ENCODE results near the gene COQ10A.
"Not testable (repeated sequence)": the region's sequence is repeated elsewhere in the genome, so short reads cannot be mapped to it uniquely, and the experiment has no call there.

COQ10A gene

DNA sequence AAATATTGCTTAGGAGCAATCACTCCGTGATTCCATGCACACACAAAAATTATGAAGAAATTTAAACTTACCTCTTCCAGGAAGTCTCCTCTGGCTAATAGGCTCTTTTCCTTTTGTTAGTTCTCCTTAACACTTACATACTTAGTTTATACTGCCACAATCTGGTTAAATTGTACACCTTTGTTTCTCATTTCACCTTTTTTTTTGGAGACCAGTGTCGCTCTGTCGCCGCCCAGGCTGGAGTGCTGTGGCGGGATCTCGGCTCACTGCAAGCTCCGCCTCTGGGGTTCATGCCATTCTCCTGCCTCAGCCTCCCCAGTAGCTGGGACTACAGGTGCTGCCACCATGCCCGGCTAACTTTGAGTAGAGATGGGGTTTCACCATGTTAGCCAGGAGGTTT is 6.4 kb upstream of the COQ10A start:
- H3K9ac ChIP-seq (ENCODE audit: low read depth, low read length): no peak overlapping the region
- H3K4me3 ChIP-seq (ENCODE audit: low read depth, low read length): no peak overlapping the region
- no peaks in the 10 kb centered on the region for H3K9me3 ChIP-seq (ENCODE audit: control insufficient read depth, insufficient read depth, low read length)
- H3K27me3 ChIP-seq (ENCODE audit: control insufficient read depth, insufficient read depth, low read length): no peaks in the 10 kb centered on the region
- H3K36me3 ChIP-seq (ENCODE audit: control insufficient read depth, insufficient read depth, low read length): peaks cover 14% of the 10 kb centered on the region
- H3K4me1 ChIP-seq (ENCODE audit: control insufficient read depth, insufficient read depth, low read length): peaks cover 17% of the 10 kb centered on the region
- H3K27ac ChIP-seq (ENCODE audit: low read depth, low read length): no peak overlapping the region

DNA sequence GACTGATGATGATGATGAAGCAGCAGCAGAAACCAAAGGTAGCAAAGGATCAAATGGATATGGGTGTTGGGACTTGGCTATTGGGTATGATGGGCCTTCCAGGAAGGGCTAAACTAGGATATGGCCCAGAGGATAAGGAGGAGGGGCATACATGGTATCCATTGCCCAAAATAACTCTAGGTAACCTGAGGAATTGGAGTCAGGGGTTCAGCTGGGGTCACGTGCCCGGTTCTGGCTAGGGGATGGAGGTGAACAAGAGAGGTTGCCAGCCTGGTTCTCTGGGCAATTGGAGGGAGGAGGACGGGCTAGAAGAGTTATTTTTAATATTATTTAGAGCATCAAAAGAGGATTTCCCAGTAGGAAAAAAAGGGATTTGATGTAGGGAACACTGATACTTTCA is 5.8 kb upstream of the COQ10A start:
- Histone ChIP-seq H3K36me3 (ENCODE audit: control insufficient read depth, insufficient read depth, low read length) (peaks cover 9% of the 10 kb centered on the region), H3K27ac (ENCODE audit: low read depth, low read length) (no peak overlapping the region), H3K27me3 (ENCODE audit: control insufficient read depth, insufficient read depth, low read length) (no peaks in the 10 kb centered on the region), H3K9me3 (ENCODE audit: control insufficient read depth, insufficient read depth, low read length) (no peaks in the 10 kb centered on the region), H3K9ac (ENCODE audit: low read depth, low read length) (no peak overlapping the region), H3K4me3 (ENCODE audit: low read depth, low read length) (no peak overlapping the region), H3K4me1 (ENCODE audit: control insufficient read depth, insufficient read depth, low read length) (peaks cover 17% of the 10 kb centered on the region)

DNA sequence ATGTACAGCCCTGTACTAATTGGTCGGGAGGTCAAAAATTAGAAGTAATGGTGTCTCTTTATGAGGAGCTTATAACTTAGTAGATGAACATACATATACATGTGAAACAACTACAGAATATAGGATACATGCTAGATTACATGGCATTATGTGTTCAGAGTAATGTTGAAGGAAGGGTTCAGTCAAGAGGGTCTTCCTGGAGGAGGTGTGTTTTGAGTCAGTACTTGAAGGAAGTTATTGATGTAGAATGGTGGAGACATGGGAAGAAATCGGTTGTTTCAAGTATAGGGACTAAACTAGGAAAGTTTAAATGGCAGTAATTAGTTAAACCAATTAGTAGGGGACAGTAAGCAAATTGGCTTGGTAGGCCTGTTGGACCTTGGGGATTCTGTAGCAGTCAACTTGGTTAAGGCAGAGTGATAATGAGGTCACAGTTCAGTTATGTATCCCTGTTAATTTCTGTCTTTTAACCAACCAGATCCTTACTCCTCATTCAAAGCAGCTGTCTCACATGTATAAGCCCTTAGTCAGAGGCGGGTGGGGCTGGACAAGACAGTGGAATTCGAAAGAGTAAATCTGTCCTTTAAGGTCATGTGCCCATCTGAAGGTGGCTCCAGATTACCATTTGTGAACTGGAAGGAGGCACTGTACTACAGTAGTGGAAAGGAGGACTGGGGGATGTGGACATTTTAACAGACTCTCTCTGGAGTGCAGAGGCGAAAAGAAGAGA is 5.1 kb upstream of the COQ10A start:
- Histone ChIP-seq H3K4me3 (ENCODE audit: low read depth, low read length) (no peak overlapping the region), H3K9me3 (ENCODE audit: control insufficient read depth, insufficient read depth, low read length) (no peaks in the 10 kb centered on the region), H3K9ac (ENCODE audit: low read depth, low read length) (no peak overlapping the region), H3K27ac (ENCODE audit: low read depth, low read length) (no peak overlapping the region), H3K27me3 (ENCODE audit: control insufficient read depth, insufficient read depth, low read length) (no peaks in the 10 kb centered on the region), H3K36me3 (ENCODE audit: control insufficient read depth, insufficient read depth, low read length) (0 out of 2 replicates have a peak, but pooled peaks cover 3% of the 10 kb centered on the region), H3K4me1 (ENCODE audit: control insufficient read depth, insufficient read depth, low read length) (peaks cover 10% of the 10 kb centered on the region)

DNA sequence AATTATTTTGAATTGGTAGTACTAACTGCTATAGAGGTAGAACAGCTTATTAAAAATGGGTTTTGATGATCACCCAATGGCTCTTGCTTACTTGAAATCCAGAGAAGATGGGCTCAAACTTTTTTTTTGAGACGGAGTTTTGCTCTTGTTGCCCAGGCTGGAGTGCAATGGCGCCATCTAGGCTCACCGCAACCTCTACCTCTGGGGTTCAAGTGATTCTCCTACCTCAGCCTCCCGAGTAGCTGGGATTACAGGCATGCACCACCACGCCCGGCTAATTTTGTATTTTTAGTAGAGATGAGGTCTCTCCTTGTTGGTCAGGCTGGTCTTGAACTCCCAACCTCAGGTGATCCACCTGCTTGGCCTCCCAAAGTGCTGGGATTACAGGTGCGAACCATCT is 3.8 kb upstream of the COQ10A start:
- H3K27ac ChIP-seq (ENCODE audit: low read depth, low read length); H3K9me3 ChIP-seq (ENCODE audit: control insufficient read depth, insufficient read depth, low read length); H3K36me3 ChIP-seq (ENCODE audit: control insufficient read depth, insufficient read depth, low read length); H3K9ac ChIP-seq (ENCODE audit: low read depth, low read length); H3K4me1 ChIP-seq (ENCODE audit: control insufficient read depth, insufficient read depth, low read length); H3K27me3 ChIP-seq (ENCODE audit: control insufficient read depth, insufficient read depth, low read length); H3K4me3 ChIP-seq (ENCODE audit: low read depth, low read length): not testable (repeated sequence)

DNA sequence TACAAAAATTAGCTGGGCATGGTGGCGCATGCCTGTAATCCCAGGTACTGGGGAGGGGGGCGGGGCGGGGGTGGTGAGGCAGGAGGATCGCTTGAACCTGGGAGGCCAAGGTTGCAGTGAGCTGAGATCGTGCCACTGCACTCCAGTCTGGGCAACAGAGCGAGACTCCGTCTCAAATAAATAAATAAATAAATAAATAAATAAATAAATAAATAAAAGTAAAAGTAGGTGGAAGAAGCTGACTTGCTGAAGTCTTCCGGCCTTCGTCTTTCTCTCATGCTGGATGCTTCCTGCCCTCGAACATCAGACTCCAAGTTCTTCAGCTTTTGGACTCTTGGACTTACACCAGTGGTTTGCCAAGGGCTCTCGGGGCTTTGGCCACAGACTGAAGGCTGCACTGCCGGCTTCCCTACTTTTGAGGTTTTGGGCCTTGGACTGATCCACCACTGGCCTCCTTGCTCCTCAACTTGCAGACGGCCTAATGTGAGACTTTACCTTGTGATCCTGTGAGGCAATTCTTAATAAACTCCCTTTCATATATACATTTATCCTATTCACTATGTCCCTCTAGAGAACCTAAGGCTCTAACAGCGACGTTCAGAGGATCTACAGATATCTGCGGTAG is 562 bp upstream of the COQ10A start:
- H3K9ac ChIP-seq (ENCODE audit: low read depth, low read length): peak overlapping the region; percentile 80

DNA sequence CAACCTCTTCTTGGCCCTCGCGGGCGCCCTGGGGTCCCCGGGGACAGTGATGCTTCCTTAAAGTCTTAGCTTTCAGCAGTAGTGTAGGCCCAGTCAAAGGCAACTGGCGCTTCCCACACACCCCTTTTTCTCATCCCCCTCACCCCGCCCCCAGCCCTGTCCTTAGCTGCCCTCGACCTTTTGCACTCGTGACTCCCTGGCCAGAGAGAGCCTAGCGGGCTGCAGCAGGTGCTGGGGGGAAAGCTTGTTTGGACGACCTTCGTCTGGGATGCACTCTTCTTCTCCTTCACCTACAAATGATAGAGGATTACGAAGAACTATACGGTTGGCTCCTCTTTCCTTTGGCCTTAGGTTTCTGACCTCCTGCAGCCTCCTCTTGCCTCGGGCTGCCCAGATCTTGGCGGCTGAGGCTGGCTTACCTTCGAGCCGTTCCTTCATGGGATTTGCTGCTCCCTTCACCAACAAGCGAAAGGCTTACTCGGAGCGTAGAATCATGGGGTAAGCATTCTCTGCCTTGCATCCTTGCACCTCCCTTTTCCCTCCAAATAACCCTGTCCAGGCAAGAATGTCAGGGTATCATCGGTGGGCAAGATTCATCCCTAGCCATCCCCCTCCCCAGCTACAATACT is 815 bp downstream of the COQ10A start:
- no peaks in the 10 kb centered on the region for H3K9me3 ChIP-seq (ENCODE audit: control insufficient read depth, insufficient read depth, low read length)
- peak overlapping the region; percentile 96 for H3K27ac ChIP-seq (ENCODE audit: low read depth, low read length)
- peaks cover 36% of the 10 kb centered on the region for H3K36me3 ChIP-seq (ENCODE audit: control insufficient read depth, insufficient read depth, low read length)
- peak overlapping the region; percentile 85 for H3K4me3 ChIP-seq (ENCODE audit: low read depth, low read length)
- H3K9ac ChIP-seq (ENCODE audit: low read depth, low read length): 0 out of 2 replicates have a peak overlapping the region, but pooled peaks have one; percentile 6
- no peaks in the 10 kb centered on the region for H3K4me1 ChIP-seq (ENCODE audit: control insufficient read depth, insufficient read depth, low read length)
- H3K27me3 ChIP-seq (ENCODE audit: control insufficient read depth, insufficient read depth, low read length): no peaks in the 10 kb centered on the region

More for the DNA sequence above, 562 bp upstream of the COQ10A start:
- H3K27ac ChIP-seq (ENCODE audit: low read depth, low read length): peak overlapping the region; percentile 96
- not testable (repeated sequence) for H3K27me3 ChIP-seq (ENCODE audit: control insufficient read depth, insufficient read depth, low read length); H3K4me1 ChIP-seq (ENCODE audit: control insufficient read depth, insufficient read depth, low read length); H3K9me3 ChIP-seq (ENCODE audit: control insufficient read depth, insufficient read depth, low read length)
- H3K4me3 ChIP-seq (ENCODE audit: low read depth, low read length): peak overlapping the region; percentile 85
- peaks cover 22% of the 10 kb centered on the region for H3K36me3 ChIP-seq (ENCODE audit: control insufficient read depth, insufficient read depth, low read length)

DNA sequence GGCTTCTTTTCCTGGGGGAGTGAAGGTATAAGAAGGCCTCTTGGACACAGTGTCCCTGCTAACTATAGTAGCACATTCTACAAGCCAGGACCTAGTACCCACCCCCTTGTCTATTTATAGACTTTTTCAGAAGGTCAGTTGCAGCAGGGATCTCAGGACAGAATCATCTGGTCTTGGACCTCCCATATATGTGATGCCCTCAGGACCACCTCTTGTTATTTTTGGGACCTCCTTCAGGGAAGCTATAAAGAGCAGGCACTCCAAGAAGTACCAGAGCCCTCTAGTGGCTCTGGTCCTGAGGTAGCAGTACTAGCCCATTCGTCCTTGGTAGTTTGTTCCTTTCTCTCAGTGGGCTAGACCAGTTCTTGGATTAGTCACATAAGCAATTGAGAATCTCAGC is 4.3 kb downstream of the COQ10A start:
- Histone ChIP-seq H3K9ac (ENCODE audit: low read depth, low read length) (no peak overlapping the region), H3K27me3 (ENCODE audit: control insufficient read depth, insufficient read depth, low read length) (no peaks in the 10 kb centered on the region), H3K9me3 (ENCODE audit: control insufficient read depth, insufficient read depth, low read length) (no peaks in the 10 kb centered on the region), H3K36me3 (ENCODE audit: control insufficient read depth, insufficient read depth, low read length) (peaks cover 68% of the 10 kb centered on the region), H3K27ac (ENCODE audit: low read depth, low read length) (no peak overlapping the region), H3K4me1 (ENCODE audit: control insufficient read depth, insufficient read depth, low read length) (no peaks in the 10 kb centered on the region), H3K4me3 (ENCODE audit: low read depth, low read length) (no peak overlapping the region)

DNA sequence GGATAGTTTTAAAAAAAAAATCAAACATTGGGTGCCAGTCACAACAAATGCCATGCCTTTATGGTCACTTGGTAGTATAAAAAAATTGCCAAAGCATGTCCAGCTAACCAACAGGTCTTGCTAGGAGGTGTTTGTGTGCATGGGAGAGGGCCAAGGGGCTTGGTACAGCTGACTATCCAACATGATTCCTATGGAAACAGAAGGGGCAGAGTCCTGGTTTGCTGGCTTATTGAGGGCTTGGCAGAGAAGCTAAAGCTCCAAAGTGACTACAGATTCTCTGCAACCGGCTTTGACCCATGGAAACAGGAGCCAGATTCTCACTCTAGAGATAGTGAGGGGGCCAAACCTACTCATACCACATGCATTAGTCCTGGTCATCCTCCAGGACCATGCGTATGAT is 5.7 kb downstream of the COQ10A start:
- not testable (repeated sequence) for H3K27ac ChIP-seq (ENCODE audit: low read depth, low read length); H3K9ac ChIP-seq (ENCODE audit: low read depth, low read length); H3K27me3 ChIP-seq (ENCODE audit: control insufficient read depth, insufficient read depth, low read length); H3K9me3 ChIP-seq (ENCODE audit: control insufficient read depth, insufficient read depth, low read length); H3K4me3 ChIP-seq (ENCODE audit: low read depth, low read length); H3K4me1 ChIP-seq (ENCODE audit: control insufficient read depth, insufficient read depth, low read length)
- H3K36me3 ChIP-seq (ENCODE audit: control insufficient read depth, insufficient read depth, low read length): peaks cover 78% of the 10 kb centered on the region

DNA sequence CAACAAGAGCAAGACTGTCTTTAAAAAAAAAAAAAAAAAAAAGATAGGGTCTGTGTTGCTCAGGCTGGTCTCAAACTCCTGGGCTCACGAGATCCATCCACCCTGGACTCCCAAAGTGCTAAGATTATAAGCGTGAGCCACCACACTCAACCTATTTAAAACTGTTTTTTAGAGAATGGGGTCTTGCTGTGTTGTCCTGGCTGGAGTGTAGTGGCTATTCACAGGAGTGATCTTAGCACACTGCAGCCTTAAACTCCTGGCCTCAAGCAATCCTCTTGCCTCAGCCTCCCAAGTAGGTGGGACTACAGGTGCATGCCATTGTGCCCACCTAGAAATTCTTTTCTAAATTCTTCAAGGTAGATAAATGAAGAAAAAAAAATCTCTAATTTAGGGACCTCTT is 7.6 kb downstream of the COQ10A start:
- Histone ChIP-seq H3K27me3 (ENCODE audit: control insufficient read depth, insufficient read depth, low read length) (no peaks in the 10 kb centered on the region), H3K27ac (ENCODE audit: low read depth, low read length) (no peak overlapping the region), H3K4me3 (ENCODE audit: low read depth, low read length) (no peak overlapping the region), H3K9ac (ENCODE audit: low read depth, low read length) (no peak overlapping the region), H3K36me3 (ENCODE audit: control insufficient read depth, insufficient read depth, low read length) (peaks cover 92% of the 10 kb centered on the region), H3K4me1 (ENCODE audit: control insufficient read depth, insufficient read depth, low read length) (no peaks in the 10 kb centered on the region), H3K9me3 (ENCODE audit: control insufficient read depth, insufficient read depth, low read length) (no peaks in the 10 kb centered on the region)

DNA sequence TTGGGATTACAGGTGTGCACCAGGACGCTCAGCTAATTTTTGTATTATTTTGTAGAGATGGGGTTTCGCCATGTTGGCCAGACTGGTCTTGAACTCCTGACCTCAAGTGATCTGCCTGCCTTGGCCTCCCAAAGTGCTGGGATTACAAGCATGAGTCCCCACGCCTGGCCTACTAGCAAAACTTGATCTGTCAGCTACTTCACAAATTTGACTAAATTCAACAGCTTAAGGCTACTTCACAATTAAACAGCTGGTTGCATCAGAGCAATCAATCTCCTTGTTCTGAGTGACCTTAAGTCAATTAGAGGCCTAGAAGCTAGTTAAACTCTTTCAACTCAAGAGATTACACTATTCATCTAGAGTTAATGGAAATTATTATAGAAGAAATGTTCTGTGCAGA is 12.2 kb downstream of the COQ10A start:
- Histone ChIP-seq H3K36me3 (ENCODE audit: control insufficient read depth, insufficient read depth, low read length) (peaks cover 92% of the 10 kb centered on the region), H3K9me3 (ENCODE audit: control insufficient read depth, insufficient read depth, low read length) (no peaks in the 10 kb centered on the region), H3K9ac (ENCODE audit: low read depth, low read length) (no peak overlapping the region), H3K4me3 (ENCODE audit: low read depth, low read length) (no peak overlapping the region), H3K4me1 (ENCODE audit: control insufficient read depth, insufficient read depth, low read length) (no peaks in the 10 kb centered on the region), H3K27me3 (ENCODE audit: control insufficient read depth, insufficient read depth, low read length) (no peaks in the 10 kb centered on the region), H3K27ac (ENCODE audit: low read depth, low read length) (no peak overlapping the region)

DNA sequence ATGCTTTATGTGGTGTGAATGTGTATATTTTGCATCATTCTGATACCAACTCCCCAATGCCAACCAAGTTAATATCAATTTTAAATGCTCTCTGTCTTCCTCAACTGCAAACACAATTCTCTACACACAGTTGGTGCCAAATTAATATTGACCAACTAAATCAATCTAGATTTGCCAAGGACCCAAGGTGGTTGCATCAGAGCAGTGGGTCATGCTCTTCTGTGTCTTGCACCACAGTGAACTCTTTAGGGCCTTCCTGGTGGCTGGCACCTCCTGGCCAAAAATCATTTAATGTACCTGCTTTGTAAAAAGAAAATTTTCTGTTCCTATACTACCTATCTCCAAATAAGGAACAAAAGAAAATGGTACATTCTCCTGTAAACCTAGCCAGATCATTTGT is 14.1 kb downstream of the COQ10A start:
- no peak overlapping the region for H3K4me3 ChIP-seq (ENCODE audit: low read depth, low read length)
- H3K4me1 ChIP-seq (ENCODE audit: control insufficient read depth, insufficient read depth, low read length): no peaks in the 10 kb centered on the region
- H3K36me3 ChIP-seq (ENCODE audit: control insufficient read depth, insufficient read depth, low read length): peaks cover 86% of the 10 kb centered on the region
- no peaks in the 10 kb centered on the region for H3K27me3 ChIP-seq (ENCODE audit: control insufficient read depth, insufficient read depth, low read length)
- no peak overlapping the region for H3K27ac ChIP-seq (ENCODE audit: low read depth, low read length)
- no peak overlapping the region for H3K9ac ChIP-seq (ENCODE audit: low read depth, low read length)
- H3K9me3 ChIP-seq (ENCODE audit: control insufficient read depth, insufficient read depth, low read length): no peaks in the 10 kb centered on the region

Data from HUES48 (cell line).